OCI-LY3 (cell line): ENCODE data around the gene RAB3GAP2.

Experiments
- H2AFZ ChIP-seq: fragments of 200-600, 300-600 bp; shearing (Covaris generic); 2 replicates; pipeline ENCODE4 v1.6.0; 2014; ENCODE audit warnings: antibody characterized with exemption, low read depth, low read length
- H3K27ac ChIP-seq: fragments of 200-600, 300-600 bp; sonication (generic); 2 replicates; pipeline ENCODE4 v1.5.1; 2014; ENCODE audit warnings: mild to moderate bottlenecking, low read length, moderate library complexity, mixed read lengths
- H3K27me3 ChIP-seq: fragments of 200-600, 300-600 bp; sonication (generic); 2 replicates; pipeline ENCODE4 v1.6.1; 2014; ENCODE audit warnings: low read depth, low read length, mixed read lengths
- H3K36me3 ChIP-seq: fragments of 200-600, 300-600 bp; sonication (generic); replicated peaks from 2 replicates; pipeline ENCODE3; 2014; ENCODE audit warnings: low read depth, low read length, mixed read lengths
- H3K4me1 ChIP-seq: fragments of 300-600, 200-600 bp; sonication (generic); 2 replicates; pipeline ENCODE4 v1.6.1; 2014; ENCODE audit warnings: low read length, mixed read lengths
- H3K4me2 ChIP-seq: fragments of 200-600, 300-600 bp; sonication (generic); 2 replicates; pipeline ENCODE4 v1.6.1; 2014; ENCODE audit warnings: low read length, mixed read lengths
- H3K4me3 ChIP-seq: fragments of 300-600, 200-600 bp; sonication (generic); 2 replicates; pipeline ENCODE4 v1.5.1; 2014; ENCODE audit warnings: antibody characterized with exemption, mild to moderate bottlenecking, low read length, moderate library complexity
- H3K79me2 ChIP-seq: fragments of 300-600, 200-600 bp; shearing (Covaris generic); 2 replicates; pipeline ENCODE4 v1.6.1; 2014; ENCODE audit warnings: mild to moderate bottlenecking, low read length, mixed read lengths
- H3K9ac ChIP-seq: fragments of 300-600, 200-600 bp; shearing (Covaris generic); 2 replicates; pipeline ENCODE4 v1.6.0; 2014; ENCODE audit warnings: mild to moderate bottlenecking, low read length, moderate library complexity
- H3K9me3 ChIP-seq: fragments of 200-600, 300-600 bp; shearing (Covaris generic); 2 replicates; pipeline ENCODE4 v1.6.1; 2014; ENCODE audit warnings: low read length, mixed read lengths; ENCODE audit not compliant: insufficient read depth
- H4K20me1 ChIP-seq: fragments of 200-600, 300-600 bp; sonication (generic); 2 replicates; pipeline ENCODE4 v1.6.1; 2016; ENCODE audit warnings: low read length, mixed read lengths; ENCODE audit not compliant: insufficient read depth
- EZH2phosphoT487 ChIP-seq: fragments of 200-600 bp; shearing (Covaris generic); IDR thresholded peaks from 2 replicates; pipeline ENCODE4 v1.6.1; 2018; ENCODE audit warnings: antibody characterized with exemption, mixed run types, low read depth
- TF ChIP-seq, protein P1 (sequence below): fragments of 200-600, 300-600 bp; sonication (generic); IDR thresholded peaks from 2 replicates; pipeline ENCODE4 v1.5.1; 2014; ENCODE audit warnings: antibody characterized with exemption, low read length, low read depth

The RAB3GAP2 gene

DNA sequence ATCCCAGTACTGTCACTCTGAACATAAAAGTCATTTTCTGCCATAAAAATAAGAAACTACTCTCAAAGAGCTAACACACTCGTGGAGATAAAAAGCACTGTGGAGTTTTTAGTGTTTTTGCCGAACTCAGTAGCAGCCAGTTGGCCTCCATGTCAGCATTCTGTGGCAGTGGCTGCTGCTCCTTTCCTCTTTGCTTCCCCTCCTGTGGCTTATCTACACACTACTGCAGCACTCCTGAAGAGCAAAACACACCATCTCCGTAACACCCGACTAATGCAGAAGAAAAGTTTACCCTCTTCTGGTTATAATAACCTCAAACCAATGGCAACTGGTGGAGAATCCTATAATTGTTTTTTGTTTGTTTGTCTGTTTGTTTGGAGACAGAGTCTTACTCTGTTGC, 44.9 kb downstream of the RAB3GAP2 start:
- H3K4me2 ChIP-seq, result no peak overlapping the region
- H2AFZ ChIP-seq, result no peak overlapping the region
- H4K20me1 ChIP-seq, result peaks cover 45% of the 10 kb centered on the region; the same call in 1 of the 2 replicates
- H3K36me3 ChIP-seq, result peaks cover 68% of the 10 kb centered on the region
- TF ChIP-seq EZH2phosphoT487, result no peak
- TF ChIP-seq, protein P1, sequence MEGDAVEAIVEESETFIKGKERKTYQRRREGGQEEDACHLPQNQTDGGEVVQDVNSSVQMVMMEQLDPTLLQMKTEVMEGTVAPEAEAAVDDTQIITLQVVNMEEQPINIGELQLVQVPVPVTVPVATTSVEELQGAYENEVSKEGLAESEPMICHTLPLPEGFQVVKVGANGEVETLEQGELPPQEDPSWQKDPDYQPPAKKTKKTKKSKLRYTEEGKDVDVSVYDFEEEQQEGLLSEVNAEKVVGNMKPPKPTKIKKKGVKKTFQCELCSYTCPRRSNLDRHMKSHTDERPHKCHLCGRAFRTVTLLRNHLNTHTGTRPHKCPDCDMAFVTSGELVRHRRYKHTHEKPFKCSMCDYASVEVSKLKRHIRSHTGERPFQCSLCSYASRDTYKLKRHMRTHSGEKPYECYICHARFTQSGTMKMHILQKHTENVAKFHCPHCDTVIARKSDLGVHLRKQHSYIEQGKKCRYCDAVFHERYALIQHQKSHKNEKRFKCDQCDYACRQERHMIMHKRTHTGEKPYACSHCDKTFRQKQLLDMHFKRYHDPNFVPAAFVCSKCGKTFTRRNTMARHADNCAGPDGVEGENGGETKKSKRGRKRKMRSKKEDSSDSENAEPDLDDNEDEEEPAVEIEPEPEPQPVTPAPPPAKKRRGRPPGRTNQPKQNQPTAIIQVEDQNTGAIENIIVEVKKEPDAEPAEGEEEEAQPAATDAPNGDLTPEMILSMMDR, result no peak
- H3K4me1 ChIP-seq, result peaks cover 52% of the 10 kb centered on the region
- H3K9me3 ChIP-seq, result no peaks in the 10 kb centered on the region
- H3K4me3 ChIP-seq, result no peak overlapping the region
- H3K9ac ChIP-seq, result no peak overlapping the region
- H3K27ac ChIP-seq, result peak overlapping the region; percentile 31; the same call in 1 of the 2 replicates
- H3K79me2 ChIP-seq, result peaks cover 98% of the 10 kb centered on the region
- no peaks in the 10 kb centered on the region for H3K27me3 ChIP-seq

DNA sequence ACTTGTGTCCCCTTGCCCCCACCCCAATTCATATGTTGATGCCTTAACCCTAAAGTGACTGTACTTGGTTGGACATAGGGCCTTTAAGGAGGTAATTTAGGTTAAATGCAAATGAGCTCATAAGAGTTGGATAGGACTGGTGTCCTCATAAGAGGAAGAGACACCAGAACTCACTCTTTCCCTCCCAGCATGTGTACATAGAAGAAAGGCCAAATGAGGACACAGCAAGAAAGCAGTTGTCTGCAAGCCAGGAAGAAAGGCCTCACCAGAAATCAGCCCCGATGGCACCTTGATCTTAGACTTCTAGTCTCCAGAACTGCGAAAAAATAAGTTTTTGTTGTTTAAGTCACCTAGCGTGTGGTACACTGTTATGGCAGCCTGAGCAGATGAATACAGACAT, 45.5 kb downstream of the RAB3GAP2 start:
- H3K9ac ChIP-seq, result no peak overlapping the region
- peak overlapping the region; percentile 31 for H3K27ac ChIP-seq
- no peak overlapping the region for H3K4me3 ChIP-seq
- no peak overlapping the region for H2AFZ ChIP-seq
- peaks cover 99% of the 10 kb centered on the region for H3K79me2 ChIP-seq
- peaks cover 59% of the 10 kb centered on the region for H3K4me1 ChIP-seq
- TF ChIP-seq EZH2phosphoT487, result no peak
- TF ChIP-seq, protein P1, result no peak
- H3K27me3 ChIP-seq, result no peaks in the 10 kb centered on the region
- H3K9me3 ChIP-seq, result no peaks in the 10 kb centered on the region
- peaks cover 69% of the 10 kb centered on the region for H3K36me3 ChIP-seq
- H3K4me2 ChIP-seq, result peak overlapping the region; percentile 1; the same call in 1 of the 2 replicates
- H4K20me1 ChIP-seq, result peaks cover 44% of the 10 kb centered on the region; the same call in 1 of the 2 replicates

DNA sequence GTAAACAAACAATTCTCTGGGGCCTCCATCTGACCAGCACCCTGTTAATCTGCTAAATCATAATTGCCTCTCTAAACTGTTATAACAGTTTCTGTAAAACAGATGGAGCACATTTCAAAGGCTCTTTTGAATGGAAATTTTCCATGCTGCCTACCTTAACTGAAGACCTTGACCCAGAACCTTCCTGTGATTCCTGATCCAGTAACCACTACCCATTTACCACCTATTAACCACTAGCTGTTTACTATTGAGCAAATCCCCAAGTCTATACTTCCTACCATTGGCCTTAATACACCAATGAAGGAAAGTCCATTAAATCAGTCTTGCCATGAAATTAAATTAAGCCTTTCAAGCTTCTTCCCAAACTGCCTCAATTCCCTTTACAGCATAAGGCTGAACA, 46.3 kb downstream of the RAB3GAP2 start:
- Histone ChIP-seq H3K27ac (peak overlapping the region; percentile 94; the same call in 1 of the 2 replicates), H3K36me3 (peaks cover 69% of the 10 kb centered on the region), H3K9me3 (peaks cover 4% of the 10 kb centered on the region; the same call in 1 of the 2 replicates), H3K27me3 (no peaks in the 10 kb centered on the region), H3K9ac (no peak overlapping the region), H4K20me1 (peaks cover 37% of the 10 kb centered on the region; the same call in 1 of the 2 replicates), H3K4me3 (no peak overlapping the region), H2AFZ (no peak overlapping the region), H3K79me2 (peaks cover 99% of the 10 kb centered on the region), H3K4me2 (no peak overlapping the region), H3K4me1 (peaks cover 67% of the 10 kb centered on the region)
- TF ChIP-seq, protein P1, result no peak
- no peak for TF ChIP-seq EZH2phosphoT487

DNA sequence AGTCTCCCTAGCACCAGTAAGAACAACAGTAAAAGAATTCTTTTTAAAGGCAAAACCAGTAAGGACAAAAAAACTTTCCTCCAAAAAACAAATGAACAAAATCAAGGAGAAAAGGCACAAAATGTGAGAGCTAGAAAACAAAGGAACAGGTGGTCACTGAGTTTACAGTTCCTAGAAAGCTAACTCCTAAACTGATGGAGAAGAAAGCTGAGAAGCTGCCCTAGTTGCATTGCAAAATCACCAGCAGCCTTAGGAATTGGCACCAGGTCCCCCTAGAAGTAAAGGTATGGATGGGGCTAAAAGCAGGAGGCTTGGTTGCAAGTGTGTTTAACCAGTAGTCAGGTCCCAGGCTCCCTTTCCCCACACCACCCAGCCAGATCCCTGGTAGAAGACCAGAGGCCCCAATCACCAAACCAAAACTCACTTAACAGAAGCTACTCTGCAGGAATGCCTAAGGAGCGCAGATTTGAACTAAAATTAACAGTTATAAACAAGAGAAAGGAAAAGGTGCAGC, 47.6 kb downstream of the RAB3GAP2 start:
- no peak for TF ChIP-seq EZH2phosphoT487
- TF ChIP-seq, protein P1, result no peak
- Histone ChIP-seq H3K4me1 (peaks cover 80% of the 10 kb centered on the region), H3K9ac (peak overlapping the region; percentile 45), H3K27ac (peak overlapping the region; percentile 94), H3K4me2 (peak overlapping the region; percentile 80), H3K79me2 (peaks cover 100% of the 10 kb centered on the region), H4K20me1 (peaks cover 26% of the 10 kb centered on the region; the same call in 1 of the 2 replicates), H3K27me3 (no peaks in the 10 kb centered on the region), H3K36me3 (peaks cover 65% of the 10 kb centered on the region), H3K4me3 (peak overlapping the region; percentile 3; the same call in 1 of the 2 replicates), H2AFZ (no peak overlapping the region), H3K9me3 (peaks cover 7% of the 10 kb centered on the region; the same call in 1 of the 2 replicates)
